Tibial nerve (tissue), 4 donors: ENCODE measurements around the gene COBL. TPM values are rescaled to one million over a fixed set of nuclear protein-coding genes. Genes with fewer than 3 reads are reported as not detected.

ENCODE experiments used
- DNase-seq, 2 donors: peaks; one replicate each; pipeline ENCODE4 v3.0.0-alpha.2; 2019; ENCODE audit warnings: low spot score in 2 of 2
- H3K27ac ChIP-seq, 4 donors: fragments of 200-600 bp; sonication (generic) in 3 of 4; one replicate each; pipeline ENCODE4 v1.5.1; 2017 to 2019; ENCODE audit warnings: mild to moderate bottlenecking in 1 of 4
- H3K27me3 ChIP-seq, 2 donors: fragments of 200-600 bp; sonication (generic) in 1 of 2; one replicate each; pipeline versions ENCODE4 v1.5.1 to v1.6.0; 2017 to 2019
- H3K36me3 ChIP-seq, 3 donors: fragments of 200-600 bp; sonication (generic); one replicate each; pipeline ENCODE4 v1.5.1; 2018 to 2019
- H3K4me1 ChIP-seq, 4 donors: fragments of 200-600 bp; sonication (generic) in 3 of 4; one replicate each; pipeline ENCODE4 v1.5.1; 2017 to 2019
- H3K4me3 ChIP-seq, 4 donors: fragments of 200-600 bp; sonication (generic) in 3 of 4; one replicate each; pipeline ENCODE4 v1.5.1; 2017 to 2019; ENCODE audit warnings: mild to moderate bottlenecking in 1 of 4, moderate library complexity in 1 of 4
- H3K9me3 ChIP-seq, 4 donors: fragments of 200-600 bp; sonication (generic) in 3 of 4; one replicate each; pipeline ENCODE4 v1.5.1; 2017 to 2019
- CTCF ChIP-seq, 5 experiments: fragments of 200-600 bp in 3 of 5; fragments of 450-650 bp in 2 of 5; sonication (generic) in 3 of 5; IDR thresholded peaks; one replicate each; pipeline ENCODE4 v1.5.1; 2016 to 2019; ENCODE audit warnings: antibody characterized with exemption in 5 of 5, mild to moderate bottlenecking in 3 of 5, moderate library complexity in 2 of 5
- EP300 ChIP-seq, 2 donors: sonication (generic); formaldehyde crosslinking; IDR thresholded peaks; one replicate each; pipeline ENCODE4 v1.6.1; 2017; ENCODE audit warnings: antibody characterized with exemption in 2 of 2, mild to moderate bottlenecking in 1 of 2
- POLR2A ChIP-seq, 2 donors: fragments of 450-650 bp; IDR thresholded peaks; one replicate each; pipeline ENCODE4 v1.6.1; 2017; ENCODE audit warnings: antibody characterized with exemption in 2 of 2, mild to moderate bottlenecking in 2 of 2, moderate library complexity in 2 of 2
- WGBS, 2 donors: methylation state at CpG; one replicate each; pipeline ENCODE4 v1.1.5; 2018; 5-methylcytosine and 5-hydroxymethylcytosine counted together
- total RNA-seq, 4 donors: library from RNA; depleted of rRNA; stranded (reverse); fragments of >200 nt; gene quantifications; one replicate each; pipeline ENCODE4 v1.1.0, GENCODE V29; 2016

Gene COBL
- total RNA-seq, 4 donors from 2014 or later: 6.3 to 18.1 (median 8.1) TPM

DNA sequence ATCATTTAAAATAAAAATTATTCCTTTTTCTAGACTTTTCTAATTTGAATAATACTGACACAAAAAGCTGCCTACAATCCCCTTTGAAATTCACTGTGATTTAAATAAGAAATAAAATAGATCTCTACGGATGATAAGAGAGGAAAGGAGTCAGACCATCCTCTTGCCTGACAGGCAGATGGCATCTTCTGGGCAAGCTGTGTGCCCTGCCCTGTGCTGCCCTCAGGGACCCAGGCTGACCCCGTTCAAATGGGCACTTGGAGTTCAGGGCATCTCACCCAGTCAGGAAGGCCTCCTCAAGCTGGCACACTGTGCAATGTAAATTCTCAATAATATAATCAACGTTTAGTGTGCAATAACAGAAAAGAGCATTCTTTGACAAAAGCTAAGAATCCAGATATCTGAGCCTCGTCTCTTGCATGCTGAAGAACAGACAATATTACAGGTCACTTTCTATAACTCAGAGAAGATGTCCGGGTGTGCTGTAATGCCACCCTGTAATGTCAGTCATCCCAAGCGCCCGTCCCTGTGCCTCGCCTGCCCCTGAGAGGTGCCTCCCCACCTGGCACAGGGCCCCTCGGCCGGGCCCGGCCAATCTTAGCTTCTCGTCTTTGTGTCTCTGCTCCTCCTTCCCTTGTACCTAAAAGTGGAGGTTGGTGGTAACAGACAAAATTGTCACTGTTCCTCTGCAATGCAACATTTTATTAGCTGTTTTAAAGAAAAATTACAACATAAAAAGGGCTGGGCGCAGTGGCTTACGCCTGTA is 263.3 kb downstream of the COBL start:
- DNase-seq: no peak
- Histone ChIP-seq H3K27me3 (no peaks in the 10 kb centered on the region), H3K27ac (no peak overlapping the region), H3K36me3 (no peaks in the 10 kb centered on the region), H3K4me3 (no peak overlapping the region), H3K4me1 (no peaks in the 10 kb centered on the region), H3K9me3 (no peaks in the 10 kb centered on the region)
- TF ChIP-seq POLR2A (IDR thresholded peaks at IDR 0.05) (no peak), EP300 (IDR thresholded peaks at IDR 0.05) (no peak), CTCF (IDR thresholded peaks at IDR 0.05) (no peak)
- 82 to 86% methylated on average over 14 of the region's 14 CpGs for WGBS, 2 donors

DNA sequence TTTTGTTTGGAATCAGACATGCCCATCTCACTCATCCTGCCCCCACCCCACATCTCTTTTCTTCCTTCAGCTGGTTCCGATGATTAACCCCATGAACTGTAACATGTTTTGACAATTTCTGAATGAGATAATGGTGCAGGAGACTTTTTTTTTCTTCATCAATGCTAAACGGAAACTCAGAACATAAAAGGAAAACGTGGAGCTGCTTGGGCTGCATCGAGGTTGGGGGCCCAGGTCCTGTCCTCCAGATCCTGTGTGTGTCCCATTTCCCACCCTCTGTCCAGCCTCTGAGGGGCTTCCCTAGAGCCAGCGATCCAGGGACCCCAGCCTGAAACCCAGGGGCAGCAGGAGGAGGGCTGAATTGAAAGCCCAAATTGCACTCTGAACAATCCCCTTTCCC is 270.1 kb downstream of the COBL start:
- TF ChIP-seq EP300 (IDR thresholded peaks at IDR 0.05): no peak
- TF ChIP-seq POLR2A (IDR thresholded peaks at IDR 0.05): no peak
- no peak for TF ChIP-seq CTCF (IDR thresholded peaks at IDR 0.05)
- 35 to 41% methylated on average over 5 of the region's 5 CpGs for WGBS, 2 donors
- Histone ChIP-seq H3K9me3 (no peaks in the 10 kb centered on the region), H3K4me1 (peaks cover 0 to 4% (median 0%) of the 10 kb centered on the region in 4 donors), H3K27me3 (no peaks in the 10 kb centered on the region), H3K27ac (no peak overlapping the region), H3K4me3 (no peak overlapping the region), H3K36me3 (no peaks in the 10 kb centered on the region)
- no peak for DNase-seq

GRCh38 chr7:51046103-51046466 is 270.5 kb downstream of the COBL start:
- Histone ChIP-seq H3K27ac (no peak overlapping the region), H3K27me3 (no peaks in the 10 kb centered on the region), H3K4me1 (peaks cover 0 to 4% (median 0%) of the 10 kb centered on the region in 4 donors), H3K9me3 (no peaks in the 10 kb centered on the region), H3K36me3 (no peaks in the 10 kb centered on the region), H3K4me3 (no peak overlapping the region)
- TF ChIP-seq CTCF (IDR thresholded peaks at IDR 0.05) (no peak), POLR2A (IDR thresholded peaks at IDR 0.05) (no peak), EP300 (IDR thresholded peaks at IDR 0.05) (no peak)
- DNase-seq: no peak
- 76 to 78% methylated on average over 4 of the region's 4 CpGs for WGBS, 2 donors

DNA sequence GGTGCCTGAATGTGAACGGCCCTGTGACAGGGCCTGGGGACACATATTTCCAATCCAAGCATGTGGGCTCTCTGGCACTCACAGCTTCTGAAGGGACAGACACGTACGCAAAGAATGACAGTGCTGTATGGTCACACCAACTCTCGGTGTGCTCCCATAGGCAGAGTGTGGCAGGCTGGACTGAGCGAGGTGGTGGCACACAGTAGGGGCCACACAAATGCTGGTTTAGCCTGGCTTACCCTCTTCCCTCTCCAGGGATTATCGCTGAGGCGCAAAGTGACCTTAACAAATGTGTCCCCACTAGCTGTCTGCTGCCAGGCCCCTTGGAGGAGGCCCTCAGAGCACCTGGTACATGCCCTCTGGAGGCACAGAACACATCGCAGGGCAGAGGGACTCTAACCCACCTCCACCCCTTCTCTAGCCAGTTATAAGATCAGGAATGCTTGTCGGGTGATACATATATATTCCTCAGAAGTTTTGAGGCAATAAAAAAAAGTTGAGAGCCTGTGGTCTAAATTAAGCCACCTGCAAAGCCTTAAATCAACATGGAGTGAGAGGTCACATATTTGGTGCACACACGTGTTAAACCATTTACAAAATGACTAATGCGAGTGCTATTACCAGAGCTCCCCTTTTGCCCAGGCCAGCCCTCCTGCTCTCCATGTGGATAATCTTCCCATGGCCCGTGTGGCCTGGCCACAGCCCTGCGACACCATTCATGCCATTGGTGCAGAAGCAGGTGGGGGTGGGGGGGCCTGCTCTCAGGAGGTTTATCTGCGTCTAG is 271.1 kb downstream of the COBL start:
- no peaks in the 10 kb centered on the region for H3K9me3 ChIP-seq
- no peaks in the 10 kb centered on the region for H3K36me3 ChIP-seq
- peaks cover 0 to 4% (median 0%) of the 10 kb centered on the region in 4 donors for H3K4me1 ChIP-seq
- no peak overlapping the region for H3K27ac ChIP-seq
- no peak for TF ChIP-seq POLR2A (IDR thresholded peaks at IDR 0.05)
- no peak for TF ChIP-seq EP300 (IDR thresholded peaks at IDR 0.05)
- no peak for TF ChIP-seq CTCF (IDR thresholded peaks at IDR 0.05)
- H3K27me3 ChIP-seq: no peaks in the 10 kb centered on the region
- no peak for DNase-seq
- no peak overlapping the region for H3K4me3 ChIP-seq
- 71 to 75% methylated on average over 14 of the region's 14 CpGs for WGBS, 2 donors

- whole genome bisulfite sequencing, 2 donors: 92 to 93% methylated on average over 11 to 14 of the region's 14 CpGs
- Histone ChIP-seq H3K27me3 (no peaks in the 10 kb centered on the region), H3K36me3 (no peaks in the 10 kb centered on the region), H3K27ac (no peak overlapping the region), H3K9me3 (no peaks in the 10 kb centered on the region), H3K4me1 (peaks cover 0 to 4% (median 0%) of the 10 kb centered on the region in 4 donors), H3K4me3 (no peak overlapping the region)
- DNase-seq: no peak
- TF ChIP-seq POLR2A (IDR thresholded peaks at IDR 0.05): no peak
- no peak for TF ChIP-seq EP300 (IDR thresholded peaks at IDR 0.05)
- TF ChIP-seq CTCF (IDR thresholded peaks at IDR 0.05): no peak
These were observed 273.1 kb downstream of the COBL start for GRCh38 chr7:51043461-51043860.
